Measurements from ENCODE around the gene FRMD4A. TPM values are rescaled to one million over a fixed set of nuclear protein-coding genes. Genes with fewer than 3 reads are reported as not detected.
A peak's percentile ranks its signal among the peaks of the same experiment; 100 is the strongest.
"Not testable (repeated sequence)": the region's sequence is repeated elsewhere in the genome, so short reads cannot be mapped to it uniquely, and the experiment has no call there.

The FRMD4A gene
- total RNA-seq, 2 donors from 2014 or later: 18.9 to 46.1 TPM

DNA sequence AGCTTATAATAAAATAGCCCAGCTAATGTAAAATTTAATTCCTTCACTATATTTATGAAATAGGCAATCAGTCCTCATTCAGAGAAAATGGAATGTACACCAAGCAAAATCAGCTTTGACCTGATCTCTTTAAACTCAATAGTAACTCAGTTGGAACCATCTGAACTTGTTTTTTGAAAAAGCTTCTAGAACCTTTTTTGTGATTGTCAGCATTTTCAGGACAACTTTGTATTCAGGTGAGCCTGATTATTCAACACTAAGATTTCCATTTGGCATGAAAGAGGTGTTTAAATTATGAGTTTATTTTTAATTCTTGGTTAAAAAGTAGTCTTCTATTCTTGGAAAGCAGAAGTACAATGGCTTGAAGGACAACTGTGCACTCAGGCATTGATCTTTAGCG is 89.5 kb downstream of the FRMD4A start:
- intact Hi-C loops (cut with DNase I): no loop called here
- Histone ChIP-seq H3K4me1 (no peaks in the 10 kb centered on the region), H3K27ac (no peak overlapping the region), H3K27me3 (no peaks in the 10 kb centered on the region), H3K4me3 (no peak overlapping the region), H3K9me3 (no peaks in the 10 kb centered on the region), H3K36me3 (replicated peaks in 1 of 2; ENCODE audit: insufficient read depth in 1 of 2, low read depth in 2 of 2) (no peaks in the 10 kb centered on the region)
- ATAC-seq (no peak), DNase-seq (no peak)
- WGBS, 2 donors: 20 to 50% methylated on average over 1 of the region's 1 CpG
- no peak for TF ChIP-seq POLR2A (IDR thresholded peaks at IDR 0.05)
- TF ChIP-seq, protein P1, sequence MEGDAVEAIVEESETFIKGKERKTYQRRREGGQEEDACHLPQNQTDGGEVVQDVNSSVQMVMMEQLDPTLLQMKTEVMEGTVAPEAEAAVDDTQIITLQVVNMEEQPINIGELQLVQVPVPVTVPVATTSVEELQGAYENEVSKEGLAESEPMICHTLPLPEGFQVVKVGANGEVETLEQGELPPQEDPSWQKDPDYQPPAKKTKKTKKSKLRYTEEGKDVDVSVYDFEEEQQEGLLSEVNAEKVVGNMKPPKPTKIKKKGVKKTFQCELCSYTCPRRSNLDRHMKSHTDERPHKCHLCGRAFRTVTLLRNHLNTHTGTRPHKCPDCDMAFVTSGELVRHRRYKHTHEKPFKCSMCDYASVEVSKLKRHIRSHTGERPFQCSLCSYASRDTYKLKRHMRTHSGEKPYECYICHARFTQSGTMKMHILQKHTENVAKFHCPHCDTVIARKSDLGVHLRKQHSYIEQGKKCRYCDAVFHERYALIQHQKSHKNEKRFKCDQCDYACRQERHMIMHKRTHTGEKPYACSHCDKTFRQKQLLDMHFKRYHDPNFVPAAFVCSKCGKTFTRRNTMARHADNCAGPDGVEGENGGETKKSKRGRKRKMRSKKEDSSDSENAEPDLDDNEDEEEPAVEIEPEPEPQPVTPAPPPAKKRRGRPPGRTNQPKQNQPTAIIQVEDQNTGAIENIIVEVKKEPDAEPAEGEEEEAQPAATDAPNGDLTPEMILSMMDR (IDR thresholded peaks at IDR 0.05): no peak

DNA sequence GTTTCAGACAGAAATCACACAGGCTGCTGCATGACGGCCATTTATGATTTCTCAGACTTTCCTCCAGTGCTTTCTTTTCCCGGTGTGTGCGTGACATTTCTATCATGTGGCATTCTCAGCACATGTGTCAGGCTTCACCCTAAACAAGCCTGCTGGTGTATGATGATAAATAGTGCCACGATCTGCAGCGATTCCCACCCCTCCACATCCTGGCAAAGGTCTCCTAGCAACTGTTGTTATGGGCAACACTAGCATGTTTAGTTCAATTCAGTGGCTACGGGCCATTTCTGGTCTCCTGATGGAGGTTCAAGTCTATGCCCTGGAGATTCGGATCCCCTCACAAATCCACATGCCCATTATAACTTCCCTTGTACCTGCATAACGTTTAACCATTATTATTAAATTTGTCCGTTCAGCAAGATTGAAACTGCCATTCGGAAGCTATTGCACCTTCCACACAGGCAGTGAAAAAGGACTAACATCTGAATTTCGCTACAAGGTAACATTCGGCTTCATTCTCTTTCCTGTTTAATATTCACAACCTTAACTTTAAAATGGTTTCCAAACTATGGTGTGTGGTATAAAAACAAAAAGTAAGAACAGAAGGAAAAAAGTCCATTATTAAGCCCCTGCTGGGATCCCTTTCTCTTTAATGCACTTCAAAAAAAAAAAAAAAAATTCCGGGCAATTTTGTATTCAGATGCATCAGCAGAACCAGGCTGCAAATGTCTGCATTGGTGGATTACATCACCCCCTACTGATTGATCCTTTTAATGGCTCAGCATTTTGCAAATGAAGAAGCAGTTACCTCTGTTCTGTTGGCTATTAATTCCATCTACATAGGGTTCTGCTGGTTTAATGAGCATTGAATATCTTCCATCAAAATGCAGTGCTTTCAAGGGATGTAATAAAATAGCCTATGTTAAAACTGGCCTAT is 90.2 kb downstream of the FRMD4A start:
- Histone ChIP-seq H3K4me3 (no peak overlapping the region), H3K9me3 (no peaks in the 10 kb centered on the region), H3K27ac (no peak overlapping the region), H3K36me3 (replicated peaks in 1 of 2; ENCODE audit: insufficient read depth in 1 of 2, low read depth in 2 of 2) (no peaks in the 10 kb centered on the region), H3K4me1 (no peaks in the 10 kb centered on the region), H3K27me3 (no peaks in the 10 kb centered on the region)
- DNase-seq (no peak), ATAC-seq (no peak)
- TF ChIP-seq, protein P1 (IDR thresholded peaks at IDR 0.05): peak in 2 of 7 experiments; percentile 9 to 25
- TF ChIP-seq POLR2A (IDR thresholded peaks at IDR 0.05): no peak
- 53 to 71% methylated on average over 13 of the region's 13 CpGs for WGBS, 2 donors
- intact Hi-C loops (cut with DNase I): no loop called here

DNA sequence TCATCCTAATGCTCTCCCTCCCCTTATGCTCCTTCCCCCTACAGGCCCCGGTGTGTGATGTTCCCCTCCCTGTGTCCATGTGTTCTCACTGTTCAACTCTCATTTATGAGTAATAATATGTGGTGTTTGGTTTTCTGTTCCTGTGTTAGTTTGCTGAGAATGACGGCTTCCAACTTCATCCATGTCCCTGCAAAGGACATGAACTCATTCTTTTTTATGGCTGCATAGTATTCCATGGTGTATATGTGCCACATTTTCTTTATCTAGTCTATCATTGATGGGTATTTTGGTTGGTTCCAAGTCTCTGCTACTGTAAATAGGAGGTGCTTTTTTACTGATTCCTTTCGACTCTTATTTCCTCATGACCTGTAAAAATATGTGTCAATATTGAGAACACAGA is 92.1 kb downstream of the FRMD4A start:
- WGBS, 2 donors: 93 to 96% methylated on average over 3 of the region's 3 CpGs
- H3K9me3 ChIP-seq; H3K4me3 ChIP-seq; H3K36me3 ChIP-seq (replicated peaks in 1 of 2; ENCODE audit: insufficient read depth in 1 of 2, low read depth in 2 of 2); H3K4me1 ChIP-seq; intact Hi-C loops (cut with DNase I); H3K27ac ChIP-seq; H3K27me3 ChIP-seq; ATAC-seq; DNase-seq: not testable (repeated sequence)

DNA sequence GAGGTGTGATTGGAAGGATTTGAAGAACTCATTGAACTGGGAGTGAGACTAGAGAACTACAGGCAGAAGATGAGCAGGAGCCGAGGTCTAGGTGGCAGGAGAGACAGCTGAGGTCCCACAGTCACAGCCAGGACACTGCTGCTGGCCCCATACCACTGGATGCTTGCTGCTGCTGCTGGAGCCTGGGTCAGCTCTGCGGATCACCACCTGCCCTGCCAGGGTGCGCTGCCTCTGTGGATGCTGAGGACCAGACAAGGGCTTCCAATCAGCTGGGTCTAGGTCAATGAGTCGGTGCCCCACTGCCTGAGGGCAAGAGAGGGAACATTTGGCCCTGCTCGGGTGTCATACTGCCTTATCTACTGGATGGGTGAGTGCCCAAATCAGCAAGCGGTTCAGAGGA is 94.4 kb downstream of the FRMD4A start:
- H3K27ac ChIP-seq: no peak overlapping the region
- DNase-seq (no peak), ATAC-seq (no peak)
- WGBS, 2 donors: 75 to 79% methylated on average over 2 to 6 of the region's 6 CpGs
- no peaks in the 10 kb centered on the region for H3K4me1 ChIP-seq
- intact Hi-C loops (cut with DNase I): no loop called here
- H3K4me3 ChIP-seq: no peak overlapping the region
- no peaks in the 10 kb centered on the region for H3K9me3 ChIP-seq
- H3K36me3 ChIP-seq (replicated peaks in 1 of 2; ENCODE audit: insufficient read depth in 1 of 2, low read depth in 2 of 2): no peaks in the 10 kb centered on the region
- no peaks in the 10 kb centered on the region for H3K27me3 ChIP-seq
- TF ChIP-seq, protein P1 (IDR thresholded peaks at IDR 0.05): no peak
- no peak for TF ChIP-seq POLR2A (IDR thresholded peaks at IDR 0.05)

DNA sequence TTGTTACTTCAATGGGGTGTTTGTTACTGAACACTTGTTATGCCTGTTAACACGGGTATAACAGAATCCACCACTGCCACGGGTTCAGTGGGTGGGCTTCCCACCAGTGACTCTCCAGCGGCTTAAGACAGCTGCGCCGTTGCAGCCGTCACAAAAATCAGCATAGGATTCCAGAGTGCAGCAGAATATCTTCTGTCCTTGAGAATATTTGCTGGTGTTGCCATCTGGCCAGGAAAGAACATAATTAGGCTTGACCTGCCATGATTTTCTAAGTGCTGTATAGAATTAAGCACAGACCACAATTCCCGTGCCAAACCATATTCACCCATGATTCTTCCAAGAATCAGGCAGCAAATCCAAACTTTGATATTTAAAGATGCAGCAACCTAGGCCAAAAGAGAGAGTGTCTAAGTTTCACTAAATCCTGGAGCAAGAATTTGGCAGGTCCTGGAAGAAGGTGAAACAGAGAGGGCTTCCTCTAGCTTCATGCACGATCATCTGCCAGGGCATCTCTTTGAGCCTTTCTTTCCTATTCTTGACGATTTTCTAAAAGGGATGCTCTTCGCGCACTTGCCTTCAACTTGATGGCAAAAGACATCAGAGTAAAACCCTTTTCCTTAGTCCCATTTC is 95.0 kb downstream of the FRMD4A start:
- ATAC-seq (no peak), DNase-seq (no peak)
- H3K4me1 ChIP-seq: no peaks in the 10 kb centered on the region
- H3K27ac ChIP-seq: no peak overlapping the region
- intact Hi-C loops (cut with DNase I): no loop called here
- 77 to 90% methylated on average over 11 of the region's 11 CpGs for WGBS, 2 donors
- no peak for TF ChIP-seq POLR2A (IDR thresholded peaks at IDR 0.05)
- no peak overlapping the region for H3K4me3 ChIP-seq
- no peaks in the 10 kb centered on the region for H3K9me3 ChIP-seq
- no peaks in the 10 kb centered on the region for H3K36me3 ChIP-seq (replicated peaks in 1 of 2; ENCODE audit: insufficient read depth in 1 of 2, low read depth in 2 of 2)
- no peaks in the 10 kb centered on the region for H3K27me3 ChIP-seq
